ENCODE data around the gene PAN2.
"Not testable (repeated sequence)": the region's sequence is repeated elsewhere in the genome, so short reads cannot be mapped to it uniquely, and the experiment has no call there.

PAN2 gene

DNA sequence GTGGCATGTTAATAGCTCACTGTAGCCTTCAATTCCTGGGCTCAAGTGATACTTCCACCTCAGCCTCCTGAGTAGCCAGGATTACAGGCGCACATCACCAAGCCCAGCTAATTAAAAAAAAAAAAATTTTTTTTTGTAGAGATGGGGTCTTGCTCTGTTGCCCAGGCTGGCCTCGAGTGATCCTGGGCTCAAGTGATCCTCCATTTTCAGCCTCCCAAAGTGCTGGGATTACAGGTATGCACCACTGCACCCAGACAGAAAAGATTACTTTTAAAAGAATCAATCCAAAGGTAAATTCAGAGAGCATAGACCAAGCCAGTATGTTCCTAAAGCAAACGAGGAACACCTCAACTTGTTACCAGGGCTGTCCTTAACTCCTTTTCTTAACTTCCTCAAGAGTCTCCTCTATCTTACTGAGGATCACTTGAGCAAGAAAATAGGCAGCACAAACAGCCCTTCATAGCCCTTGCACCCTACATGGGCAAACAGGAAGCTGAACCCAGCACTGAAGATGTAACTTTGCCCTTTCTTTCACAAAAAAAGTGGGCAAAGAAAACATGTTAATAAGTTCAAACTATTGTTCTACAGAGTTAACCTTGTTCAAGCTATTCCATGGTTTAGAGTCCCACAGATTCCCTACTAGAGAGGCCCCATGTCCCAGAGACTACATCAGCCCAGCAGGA is 45.0 kb downstream of the PAN2 start:
- WGBS (ENCODE audit: insufficient coverage, insufficient read length): no CpG with 5 or more reads among the region's 3 CpGs
- DNase-seq (ENCODE audit: low read depth, low spot score): no peak
- Histone ChIP-seq H3K36me3 (ENCODE audit: control insufficient read depth, insufficient read depth, low read length) (peaks cover 2% of the 10 kb centered on the region; the same call in 1 of the 2 replicates), H3K27me3 (ENCODE audit: control insufficient read depth, insufficient read depth, low read length) (no peaks in the 10 kb centered on the region), H3K27ac (ENCODE audit: low read length) (no peak overlapping the region), H3K4me3 (ENCODE audit: low read length) (no peak overlapping the region), H3K4me1 (ENCODE audit: control insufficient read depth, insufficient read depth, low read length) (no peaks in the 10 kb centered on the region), H3K9me3 (ENCODE audit: control insufficient read depth, insufficient read depth, low read length) (no peaks in the 10 kb centered on the region)

DNA sequence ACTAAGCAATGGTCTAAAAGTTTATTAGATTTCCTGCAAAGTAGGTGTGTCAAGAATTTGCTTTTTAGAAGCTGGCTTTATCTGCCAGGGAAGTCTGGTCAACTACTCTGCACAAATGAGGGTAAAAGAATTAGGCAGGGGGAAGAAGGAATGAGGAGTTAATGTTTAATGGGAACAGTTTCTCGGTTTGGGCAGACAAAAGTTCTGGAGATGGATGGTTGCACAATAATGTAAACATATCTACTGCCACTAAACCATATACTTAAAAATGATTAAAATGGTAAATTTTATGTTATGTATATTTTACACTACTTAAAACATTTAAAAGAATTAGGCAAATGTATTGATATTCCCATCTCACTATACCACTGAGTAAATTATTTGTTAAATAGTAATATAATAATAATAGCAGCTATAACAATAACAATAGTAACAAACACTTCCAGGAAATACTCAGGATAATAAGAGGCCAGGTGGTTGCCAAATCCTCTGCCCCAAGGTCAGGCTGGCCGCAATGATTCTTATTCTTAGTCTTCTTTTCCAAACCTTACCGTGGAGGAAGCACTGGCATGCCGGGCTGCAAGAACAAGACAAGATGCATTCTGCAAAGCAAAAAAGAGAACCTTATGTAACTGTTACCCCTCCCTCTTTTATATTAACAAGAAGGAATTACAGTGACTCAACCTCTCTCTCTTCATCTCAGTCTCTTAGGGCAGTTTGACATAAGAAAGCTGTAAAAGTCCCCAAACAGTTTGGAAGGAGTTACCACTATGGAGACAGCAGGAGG is 47.6 kb downstream of the PAN2 start:
- no CpG with 5 or more reads among the region's 4 CpGs for WGBS (ENCODE audit: insufficient coverage, insufficient read length)
- Histone ChIP-seq H3K4me1 (ENCODE audit: control insufficient read depth, insufficient read depth, low read length) (no peaks in the 10 kb centered on the region), H3K27ac (ENCODE audit: low read length) (no peak overlapping the region), H3K27me3 (ENCODE audit: control insufficient read depth, insufficient read depth, low read length) (no peaks in the 10 kb centered on the region), H3K4me3 (ENCODE audit: low read length) (no peak overlapping the region), H3K9me3 (ENCODE audit: control insufficient read depth, insufficient read depth, low read length) (no peaks in the 10 kb centered on the region), H3K36me3 (ENCODE audit: control insufficient read depth, insufficient read depth, low read length) (peaks cover 11% of the 10 kb centered on the region; the same call in 1 of the 2 replicates)
- no peak for DNase-seq (ENCODE audit: low read depth, low spot score)

DNA sequence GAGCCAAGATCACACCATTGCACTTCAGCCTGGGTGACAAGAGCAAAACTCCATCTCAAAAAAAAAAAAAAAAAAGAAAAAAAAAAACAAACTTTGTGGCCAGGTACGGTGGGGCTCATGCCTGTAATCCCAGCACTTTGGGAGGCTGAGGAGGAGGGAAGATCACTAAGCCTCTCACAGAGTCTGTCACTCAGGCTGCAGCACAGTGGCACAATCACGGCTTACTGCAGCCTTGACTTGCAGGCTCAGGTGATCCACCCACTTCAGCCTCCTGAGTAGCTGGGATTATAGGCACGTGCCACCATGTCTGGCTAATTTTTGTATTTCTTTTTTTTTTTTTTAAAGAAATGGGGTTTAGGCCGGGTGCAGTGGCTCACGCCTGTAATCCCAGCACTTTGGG is 49.5 kb downstream of the PAN2 start:
- no CpG with 5 or more reads among the region's 5 CpGs for WGBS (ENCODE audit: insufficient coverage, insufficient read length)

DNA sequence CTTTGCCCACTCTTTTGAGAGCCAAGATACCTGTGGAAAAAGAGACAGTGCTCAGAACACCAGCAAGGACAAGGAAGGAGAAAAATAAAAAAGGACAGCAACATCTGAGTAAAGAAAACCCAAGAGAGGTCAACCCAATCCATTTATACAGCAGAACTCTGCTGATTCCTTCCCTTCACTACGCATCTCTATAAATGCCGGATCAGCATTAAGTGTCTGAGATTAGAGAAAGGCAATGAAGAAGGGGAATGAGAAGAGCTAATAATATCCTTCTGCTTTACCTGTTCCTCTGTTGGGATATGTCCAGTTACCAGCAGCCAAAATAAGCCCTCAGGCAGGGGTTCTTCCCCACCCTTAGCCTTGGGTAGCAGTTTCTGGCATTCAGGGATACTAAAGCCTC is 51.2 kb downstream of the PAN2 start:
- Histone ChIP-seq H3K4me3 (ENCODE audit: low read length) (no peak overlapping the region), H3K36me3 (ENCODE audit: control insufficient read depth, insufficient read depth, low read length) (peaks cover 14% of the 10 kb centered on the region; the same call in 1 of the 2 replicates), H3K27ac (ENCODE audit: low read length) (no peak overlapping the region), H3K4me1 (ENCODE audit: control insufficient read depth, insufficient read depth, low read length) (no peaks in the 10 kb centered on the region), H3K9me3 (ENCODE audit: control insufficient read depth, insufficient read depth, low read length) (no peaks in the 10 kb centered on the region), H3K27me3 (ENCODE audit: control insufficient read depth, insufficient read depth, low read length) (no peaks in the 10 kb centered on the region)
- no peak for DNase-seq (ENCODE audit: low read depth, low spot score)
- no CpG with 5 or more reads among the region's 2 CpGs for WGBS (ENCODE audit: insufficient coverage, insufficient read length)

More for the DNA sequence above, 49.5 kb downstream of the PAN2 start:
- H3K4me3 ChIP-seq (ENCODE audit: low read length); H3K4me1 ChIP-seq (ENCODE audit: control insufficient read depth, insufficient read depth, low read length); H3K27ac ChIP-seq (ENCODE audit: low read length); DNase-seq (ENCODE audit: low read depth, low spot score); H3K9me3 ChIP-seq (ENCODE audit: control insufficient read depth, insufficient read depth, low read length); H3K27me3 ChIP-seq (ENCODE audit: control insufficient read depth, insufficient read depth, low read length): not testable (repeated sequence)
- H3K36me3 ChIP-seq (ENCODE audit: control insufficient read depth, insufficient read depth, low read length): peaks cover 14% of the 10 kb centered on the region; the same call in 1 of the 2 replicates

DNA sequence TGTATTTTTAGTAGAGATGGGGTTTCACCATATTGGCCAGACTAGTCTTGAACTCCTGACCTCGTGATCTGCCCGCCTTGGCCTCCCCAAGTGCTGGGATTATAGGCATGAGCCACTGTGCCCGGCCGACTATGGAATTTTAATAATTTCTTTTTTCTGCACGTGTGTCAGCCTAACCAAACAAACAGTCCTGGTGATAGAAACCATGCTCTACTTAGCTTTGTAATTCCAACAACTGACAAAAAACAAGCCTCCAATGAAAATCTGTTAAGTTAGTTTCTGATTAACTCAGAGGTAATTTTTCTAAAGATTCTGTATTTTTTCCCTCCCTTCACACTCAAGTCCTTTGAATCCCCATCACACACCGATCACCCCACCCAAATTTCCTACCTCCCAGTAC is 51.8 kb downstream of the PAN2 start:
- 100% methylated on average over 1 of the region's 6 CpGs for WGBS (ENCODE audit: insufficient coverage, insufficient read length)
- H3K27me3 ChIP-seq (ENCODE audit: control insufficient read depth, insufficient read depth, low read length): no peaks in the 10 kb centered on the region

DNA sequence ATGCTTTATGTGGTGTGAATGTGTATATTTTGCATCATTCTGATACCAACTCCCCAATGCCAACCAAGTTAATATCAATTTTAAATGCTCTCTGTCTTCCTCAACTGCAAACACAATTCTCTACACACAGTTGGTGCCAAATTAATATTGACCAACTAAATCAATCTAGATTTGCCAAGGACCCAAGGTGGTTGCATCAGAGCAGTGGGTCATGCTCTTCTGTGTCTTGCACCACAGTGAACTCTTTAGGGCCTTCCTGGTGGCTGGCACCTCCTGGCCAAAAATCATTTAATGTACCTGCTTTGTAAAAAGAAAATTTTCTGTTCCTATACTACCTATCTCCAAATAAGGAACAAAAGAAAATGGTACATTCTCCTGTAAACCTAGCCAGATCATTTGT is 53.0 kb downstream of the PAN2 start:
- no peak overlapping the region for H3K27ac ChIP-seq (ENCODE audit: low read length)
- H3K36me3 ChIP-seq (ENCODE audit: control insufficient read depth, insufficient read depth, low read length): peaks cover 16% of the 10 kb centered on the region
- H3K9me3 ChIP-seq (ENCODE audit: control insufficient read depth, insufficient read depth, low read length): no peaks in the 10 kb centered on the region
- no peak overlapping the region for H3K4me3 ChIP-seq (ENCODE audit: low read length)
- DNase-seq (ENCODE audit: low read depth, low spot score): no peak
- H3K27me3 ChIP-seq (ENCODE audit: control insufficient read depth, insufficient read depth, low read length): no peaks in the 10 kb centered on the region
- no peaks in the 10 kb centered on the region for H3K4me1 ChIP-seq (ENCODE audit: control insufficient read depth, insufficient read depth, low read length)

More for the DNA sequence above, 51.8 kb downstream of the PAN2 start:
- Histone ChIP-seq H3K9me3 (ENCODE audit: control insufficient read depth, insufficient read depth, low read length) (no peaks in the 10 kb centered on the region), H3K4me3 (ENCODE audit: low read length) (no peak overlapping the region), H3K36me3 (ENCODE audit: control insufficient read depth, insufficient read depth, low read length) (peaks cover 14% of the 10 kb centered on the region; the same call in 1 of the 2 replicates), H3K27ac (ENCODE audit: low read length) (no peak overlapping the region), H3K4me1 (ENCODE audit: control insufficient read depth, insufficient read depth, low read length) (no peaks in the 10 kb centered on the region)
- no peak for DNase-seq (ENCODE audit: low read depth, low spot score)

DNA sequence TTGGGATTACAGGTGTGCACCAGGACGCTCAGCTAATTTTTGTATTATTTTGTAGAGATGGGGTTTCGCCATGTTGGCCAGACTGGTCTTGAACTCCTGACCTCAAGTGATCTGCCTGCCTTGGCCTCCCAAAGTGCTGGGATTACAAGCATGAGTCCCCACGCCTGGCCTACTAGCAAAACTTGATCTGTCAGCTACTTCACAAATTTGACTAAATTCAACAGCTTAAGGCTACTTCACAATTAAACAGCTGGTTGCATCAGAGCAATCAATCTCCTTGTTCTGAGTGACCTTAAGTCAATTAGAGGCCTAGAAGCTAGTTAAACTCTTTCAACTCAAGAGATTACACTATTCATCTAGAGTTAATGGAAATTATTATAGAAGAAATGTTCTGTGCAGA is 54.9 kb downstream of the PAN2 start:
- Histone ChIP-seq H3K27ac (ENCODE audit: low read length) (no peak overlapping the region), H3K27me3 (ENCODE audit: control insufficient read depth, insufficient read depth, low read length) (no peaks in the 10 kb centered on the region), H3K9me3 (ENCODE audit: control insufficient read depth, insufficient read depth, low read length) (no peaks in the 10 kb centered on the region; the same call in 1 of the 2 replicates), H3K4me1 (ENCODE audit: control insufficient read depth, insufficient read depth, low read length) (no peaks in the 10 kb centered on the region), H3K36me3 (ENCODE audit: control insufficient read depth, insufficient read depth, low read length) (peaks cover 29% of the 10 kb centered on the region), H3K4me3 (ENCODE audit: low read length) (no peak overlapping the region)
- DNase-seq (ENCODE audit: low read depth, low spot score): no peak
- no CpG with 5 or more reads among the region's 3 CpGs for WGBS (ENCODE audit: insufficient coverage, insufficient read length)

DNA sequence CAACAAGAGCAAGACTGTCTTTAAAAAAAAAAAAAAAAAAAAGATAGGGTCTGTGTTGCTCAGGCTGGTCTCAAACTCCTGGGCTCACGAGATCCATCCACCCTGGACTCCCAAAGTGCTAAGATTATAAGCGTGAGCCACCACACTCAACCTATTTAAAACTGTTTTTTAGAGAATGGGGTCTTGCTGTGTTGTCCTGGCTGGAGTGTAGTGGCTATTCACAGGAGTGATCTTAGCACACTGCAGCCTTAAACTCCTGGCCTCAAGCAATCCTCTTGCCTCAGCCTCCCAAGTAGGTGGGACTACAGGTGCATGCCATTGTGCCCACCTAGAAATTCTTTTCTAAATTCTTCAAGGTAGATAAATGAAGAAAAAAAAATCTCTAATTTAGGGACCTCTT is 59.5 kb downstream of the PAN2 start:
- Histone ChIP-seq H3K4me1 (ENCODE audit: control insufficient read depth, insufficient read depth, low read length) (no peaks in the 10 kb centered on the region), H3K4me3 (ENCODE audit: low read length) (no peak overlapping the region), H3K27ac (ENCODE audit: low read length) (no peak overlapping the region), H3K36me3 (ENCODE audit: control insufficient read depth, insufficient read depth, low read length) (peaks cover 20% of the 10 kb centered on the region), H3K9me3 (ENCODE audit: control insufficient read depth, insufficient read depth, low read length) (no peaks in the 10 kb centered on the region; the same call in 1 of the 2 replicates), H3K27me3 (ENCODE audit: control insufficient read depth, insufficient read depth, low read length) (no peaks in the 10 kb centered on the region)
- no peak for DNase-seq (ENCODE audit: low read depth, low spot score)
- WGBS (ENCODE audit: insufficient coverage, insufficient read length): no CpG with 5 or more reads among the region's 2 CpGs

DNA sequence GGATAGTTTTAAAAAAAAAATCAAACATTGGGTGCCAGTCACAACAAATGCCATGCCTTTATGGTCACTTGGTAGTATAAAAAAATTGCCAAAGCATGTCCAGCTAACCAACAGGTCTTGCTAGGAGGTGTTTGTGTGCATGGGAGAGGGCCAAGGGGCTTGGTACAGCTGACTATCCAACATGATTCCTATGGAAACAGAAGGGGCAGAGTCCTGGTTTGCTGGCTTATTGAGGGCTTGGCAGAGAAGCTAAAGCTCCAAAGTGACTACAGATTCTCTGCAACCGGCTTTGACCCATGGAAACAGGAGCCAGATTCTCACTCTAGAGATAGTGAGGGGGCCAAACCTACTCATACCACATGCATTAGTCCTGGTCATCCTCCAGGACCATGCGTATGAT is 61.3 kb downstream of the PAN2 start:
- peaks cover 22% of the 10 kb centered on the region for H3K36me3 ChIP-seq (ENCODE audit: control insufficient read depth, insufficient read depth, low read length)

DNA sequence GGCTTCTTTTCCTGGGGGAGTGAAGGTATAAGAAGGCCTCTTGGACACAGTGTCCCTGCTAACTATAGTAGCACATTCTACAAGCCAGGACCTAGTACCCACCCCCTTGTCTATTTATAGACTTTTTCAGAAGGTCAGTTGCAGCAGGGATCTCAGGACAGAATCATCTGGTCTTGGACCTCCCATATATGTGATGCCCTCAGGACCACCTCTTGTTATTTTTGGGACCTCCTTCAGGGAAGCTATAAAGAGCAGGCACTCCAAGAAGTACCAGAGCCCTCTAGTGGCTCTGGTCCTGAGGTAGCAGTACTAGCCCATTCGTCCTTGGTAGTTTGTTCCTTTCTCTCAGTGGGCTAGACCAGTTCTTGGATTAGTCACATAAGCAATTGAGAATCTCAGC is 62.8 kb downstream of the PAN2 start:
- peaks cover 22% of the 10 kb centered on the region for H3K36me3 ChIP-seq (ENCODE audit: control insufficient read depth, insufficient read depth, low read length)
- WGBS (ENCODE audit: insufficient coverage, insufficient read length): no CpG with 5 or more reads among the region's 1 CpG
- H3K4me1 ChIP-seq (ENCODE audit: control insufficient read depth, insufficient read depth, low read length): no peaks in the 10 kb centered on the region
- DNase-seq (ENCODE audit: low read depth, low spot score): no peak
- H3K4me3 ChIP-seq (ENCODE audit: low read length): no peak overlapping the region
- H3K27ac ChIP-seq (ENCODE audit: low read length): no peak overlapping the region
- H3K27me3 ChIP-seq (ENCODE audit: control insufficient read depth, insufficient read depth, low read length): no peaks in the 10 kb centered on the region
- H3K9me3 ChIP-seq (ENCODE audit: control insufficient read depth, insufficient read depth, low read length): no peaks in the 10 kb centered on the region; the same call in 1 of the 2 replicates

More for the DNA sequence above, 61.3 kb downstream of the PAN2 start:
- no CpG with 5 or more reads among the region's 2 CpGs for WGBS (ENCODE audit: insufficient coverage, insufficient read length)
- not testable (repeated sequence) for H3K9me3 ChIP-seq (ENCODE audit: control insufficient read depth, insufficient read depth, low read length); DNase-seq (ENCODE audit: low read depth, low spot score); H3K4me1 ChIP-seq (ENCODE audit: control insufficient read depth, insufficient read depth, low read length); H3K4me3 ChIP-seq (ENCODE audit: low read length); H3K27me3 ChIP-seq (ENCODE audit: control insufficient read depth, insufficient read depth, low read length); H3K27ac ChIP-seq (ENCODE audit: low read length)

All from iPS DF 6.9 (cell line).